AML-193 (cell line): ENCODE data around the gene ICE1.
"Not testable (repeated sequence)": the region's sequence is repeated elsewhere in the genome, so short reads cannot be mapped to it uniquely, and the experiment has no call there.

Experiments
- DNase-seq, 2 experiments: peaks; one replicate each; lab custom pipeline; 2025; lab: John Stamatoyannopoulos, UW

Gene ICE1

DNA sequence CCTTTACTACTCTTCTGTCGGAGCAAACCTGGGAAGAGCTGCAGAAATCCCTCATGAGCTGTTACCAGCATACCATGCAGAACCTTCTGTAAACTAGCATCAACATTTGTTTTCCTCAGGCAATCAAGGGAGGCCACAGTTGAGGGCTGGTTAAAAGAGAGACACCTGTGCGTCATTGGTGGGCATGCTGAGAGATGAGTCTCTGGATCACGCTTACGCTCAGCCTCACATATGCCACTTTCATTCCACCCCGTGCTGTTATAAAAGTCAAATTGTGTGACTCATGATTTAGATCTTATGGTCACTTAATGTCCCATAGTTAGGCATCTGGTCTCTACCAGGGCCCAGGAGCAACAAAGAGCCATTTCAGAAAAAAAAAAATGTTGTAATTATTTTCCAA, 18.1 kb upstream of the ICE1 start:
- DNase-seq: no peak

DNA sequence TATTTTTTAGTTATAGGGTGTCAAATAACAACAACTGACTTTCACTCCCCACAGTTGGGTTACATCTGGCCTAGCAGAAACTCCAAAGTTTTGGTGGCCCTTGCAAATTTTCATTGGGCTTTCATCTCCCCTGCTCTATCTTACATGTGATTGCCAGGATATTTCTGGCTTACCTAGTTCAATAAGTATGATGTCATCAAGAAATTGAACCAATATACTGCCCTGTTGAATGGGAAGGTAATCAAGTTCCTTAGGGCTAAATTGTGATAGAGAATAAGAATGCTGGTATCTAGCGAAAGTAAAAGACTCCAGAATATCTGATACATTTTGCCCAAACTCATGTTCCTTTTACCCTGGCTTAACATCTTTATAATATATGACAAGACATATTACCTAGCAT, 17.0 kb upstream of the ICE1 start:
- no peak for DNase-seq

DNA sequence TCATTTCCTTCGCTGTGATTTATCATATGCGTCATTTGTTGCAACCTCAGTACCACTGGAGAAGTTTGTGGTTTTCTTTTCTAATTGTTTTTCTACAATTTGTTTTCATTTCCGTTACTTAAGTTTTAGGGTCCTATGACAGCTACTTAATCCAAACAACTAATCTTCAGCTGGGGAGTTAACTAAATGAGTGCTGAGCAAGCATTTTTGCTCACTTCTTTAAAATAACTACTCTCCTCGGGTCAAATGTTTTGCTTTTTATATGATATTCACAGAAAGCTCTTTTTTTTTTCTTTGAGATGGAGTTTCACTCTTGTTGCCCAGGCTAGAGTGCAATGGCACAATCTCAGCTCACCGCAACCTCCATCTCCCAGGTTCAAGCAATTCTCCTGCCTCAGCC, 14.6 kb upstream of the ICE1 start:
- DNase-seq: no peak

GRCh38 chr5:5409151-5409810, 13.2 kb upstream of the ICE1 start:
- DNase-seq: no peak

DNA sequence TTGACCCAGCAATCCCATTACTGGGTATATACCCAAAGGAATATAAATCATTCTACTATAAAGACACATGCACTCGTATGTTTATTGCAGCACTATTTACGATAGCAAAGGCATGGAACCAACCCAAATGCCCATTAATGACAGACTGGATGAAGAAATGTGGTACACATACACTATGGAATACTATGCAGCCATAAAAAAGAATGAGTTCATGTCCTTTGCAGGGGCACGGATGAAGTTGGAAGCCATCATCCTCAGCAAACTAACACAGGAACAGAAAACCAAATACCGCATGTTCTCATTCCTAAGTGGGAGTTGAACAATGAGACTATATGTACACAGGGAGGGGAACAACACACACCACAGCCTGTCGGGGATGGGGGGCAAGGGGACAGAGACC, 8.6 kb upstream of the ICE1 start:
- not testable (repeated sequence) for DNase-seq

- no peak for DNase-seq
These were observed 7.5 kb upstream of the ICE1 start for GRCh38 chr5:5414999-5415398.

DNA sequence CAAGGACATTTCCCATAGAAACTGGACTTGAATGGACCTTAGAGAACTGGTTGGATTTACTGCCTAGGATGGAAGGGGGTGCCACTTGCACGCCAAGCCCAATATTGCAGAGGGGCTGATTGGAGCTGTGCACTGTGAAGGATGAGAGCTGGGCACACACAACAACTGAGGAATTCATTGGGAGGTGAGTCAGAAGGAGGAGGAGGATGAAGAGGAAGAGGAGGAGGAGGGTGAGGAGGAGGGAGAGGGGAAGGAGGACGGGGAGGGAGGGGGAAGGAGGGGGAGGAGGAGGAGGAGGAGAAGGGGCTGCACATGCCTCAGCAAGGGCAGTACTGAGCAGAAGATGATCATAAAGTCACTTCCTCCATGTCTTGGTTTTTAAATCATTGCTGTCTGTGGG, 5.7 kb upstream of the ICE1 start:
- DNase-seq: no peak

DNA sequence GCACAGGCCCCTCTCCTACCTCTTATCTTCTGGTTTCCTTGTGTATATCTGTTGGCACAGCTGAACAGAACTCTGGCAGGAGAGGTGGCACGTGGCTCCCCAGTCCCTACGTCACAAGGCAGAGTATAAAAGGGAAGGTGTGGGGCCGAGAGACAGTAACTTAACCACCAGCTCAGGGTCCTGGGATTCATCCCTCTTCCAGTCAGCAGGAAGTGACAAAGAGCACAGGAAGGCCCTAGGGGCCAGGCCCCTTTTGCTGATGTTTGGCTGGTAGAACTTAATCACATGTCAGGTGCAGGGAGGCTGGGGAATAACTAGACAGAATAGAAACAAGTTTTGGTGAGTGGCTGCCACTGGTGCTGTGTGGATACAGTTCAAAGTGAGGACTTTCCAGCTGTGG, 4.5 kb upstream of the ICE1 start:
- DNase-seq: no peak

GRCh38 chr5:5418764-5419163, 3.7 kb upstream of the ICE1 start:
- DNase-seq: no peak

DNA sequence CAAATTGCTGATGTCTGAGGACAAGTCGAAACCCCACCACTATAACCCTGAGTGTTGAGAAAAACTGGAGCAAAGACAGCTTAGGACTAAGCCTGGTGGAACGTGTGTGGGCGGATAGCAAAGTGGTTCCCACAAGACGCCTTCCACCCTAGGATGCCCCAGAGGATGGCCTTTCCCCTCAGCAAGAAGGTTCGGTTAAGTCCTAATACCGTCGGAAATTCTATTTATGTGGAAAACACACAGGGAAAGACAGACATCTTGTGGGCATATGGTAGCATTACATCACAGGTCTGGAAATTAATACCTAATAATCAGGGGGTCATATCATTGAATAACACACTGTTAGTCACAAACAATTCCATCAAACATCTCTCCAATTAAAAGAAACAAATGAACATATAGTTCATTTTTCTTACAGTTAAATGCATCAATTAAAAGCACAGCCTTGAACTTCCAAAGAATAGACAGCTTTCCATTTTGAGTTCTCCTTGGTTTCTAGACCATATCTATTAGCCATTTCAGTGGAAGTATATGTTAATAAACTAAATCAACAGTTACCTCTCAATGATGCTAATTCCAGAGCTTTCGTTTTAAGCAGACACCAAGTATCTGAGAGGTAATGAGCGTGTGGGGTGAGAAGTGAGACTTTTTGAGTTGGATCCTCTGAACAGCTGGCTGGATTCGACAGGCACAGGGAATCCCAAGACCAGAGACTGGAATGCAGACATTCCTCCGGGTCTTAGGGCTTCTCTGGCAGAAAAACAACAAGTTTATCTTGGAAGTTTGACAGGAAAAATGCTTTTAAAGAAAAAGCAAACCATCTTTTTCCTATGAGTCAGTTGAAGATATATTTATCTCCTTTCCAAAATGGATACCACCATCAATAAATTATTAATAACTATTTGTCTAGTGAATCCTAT, 2.9 kb upstream of the ICE1 start:
- DNase-seq: peak; percentile 3 to 28

DNA sequence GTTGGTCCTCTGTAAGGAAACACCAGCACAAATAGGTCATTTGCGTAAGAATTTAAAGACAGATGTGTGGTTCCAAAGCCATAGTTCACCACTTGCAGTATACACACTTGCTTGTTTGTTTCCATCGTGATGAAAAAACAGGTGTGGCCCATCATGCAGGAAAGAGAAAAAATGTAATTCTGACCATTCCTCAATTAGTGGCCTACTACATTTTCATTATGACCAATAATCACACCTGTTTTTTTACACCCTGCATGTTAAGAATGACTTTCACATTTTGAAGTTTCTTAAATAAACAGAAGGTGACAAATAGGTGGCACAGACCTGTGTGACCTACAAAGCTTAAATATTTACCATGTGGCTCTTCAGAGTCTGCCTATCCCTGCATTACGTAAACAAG, 2.2 kb upstream of the ICE1 start:
- DNase-seq: no peak

GRCh38 chr5:5421149-5421960, 1.1 kb upstream of the ICE1 start:
- peak in 1 of 2 experiments; percentile 15 for DNase-seq

- DNase-seq: no peak
These were observed 490 bp downstream of the ICE1 start for GRCh38 chr5:5422819-5423515.

DNA sequence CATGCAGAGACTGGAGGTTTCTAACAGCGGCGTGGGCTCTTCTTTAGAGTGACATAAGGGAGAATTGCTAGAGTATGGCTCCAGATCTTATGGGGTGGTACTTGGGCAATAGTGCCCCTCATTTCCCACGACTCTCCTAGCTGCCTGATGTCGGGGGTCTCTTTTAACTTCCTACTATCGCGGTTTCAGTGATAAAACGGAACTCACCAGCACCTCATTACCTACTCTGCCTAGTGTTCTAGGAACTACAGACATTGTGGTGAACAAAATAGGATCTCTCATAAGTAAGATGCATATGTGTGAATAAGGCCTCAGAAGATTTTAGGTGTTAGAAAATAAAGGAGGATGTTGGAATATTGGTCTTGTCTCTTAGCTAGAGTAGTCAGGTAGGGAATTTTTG, 1.1 kb downstream of the ICE1 start:
- peak; percentile 2 to 15 for DNase-seq

DNA sequence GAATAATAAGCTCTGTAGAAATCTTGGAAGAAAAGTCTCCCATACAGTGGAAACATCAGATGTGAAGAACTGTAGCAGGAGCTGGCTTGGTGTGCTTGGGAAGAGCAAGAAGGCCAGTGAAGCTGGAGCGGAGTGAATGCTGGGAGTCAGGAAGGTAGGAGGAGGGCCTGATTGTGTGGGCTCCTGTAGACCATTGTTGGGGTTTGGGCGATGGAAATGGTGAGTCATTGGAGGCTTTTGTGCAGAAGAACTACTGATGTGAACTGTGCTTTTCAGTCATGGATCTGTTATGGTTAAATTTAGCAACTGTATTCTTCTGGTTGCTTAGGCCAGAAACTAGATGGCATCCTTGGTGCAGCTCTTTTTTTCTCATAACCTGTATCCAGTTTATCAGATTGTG, 2.3 kb downstream of the ICE1 start:
- no peak for DNase-seq

GRCh38 chr5:5430136-5430535, 7.7 kb downstream of the ICE1 start:
- no peak for DNase-seq

DNA sequence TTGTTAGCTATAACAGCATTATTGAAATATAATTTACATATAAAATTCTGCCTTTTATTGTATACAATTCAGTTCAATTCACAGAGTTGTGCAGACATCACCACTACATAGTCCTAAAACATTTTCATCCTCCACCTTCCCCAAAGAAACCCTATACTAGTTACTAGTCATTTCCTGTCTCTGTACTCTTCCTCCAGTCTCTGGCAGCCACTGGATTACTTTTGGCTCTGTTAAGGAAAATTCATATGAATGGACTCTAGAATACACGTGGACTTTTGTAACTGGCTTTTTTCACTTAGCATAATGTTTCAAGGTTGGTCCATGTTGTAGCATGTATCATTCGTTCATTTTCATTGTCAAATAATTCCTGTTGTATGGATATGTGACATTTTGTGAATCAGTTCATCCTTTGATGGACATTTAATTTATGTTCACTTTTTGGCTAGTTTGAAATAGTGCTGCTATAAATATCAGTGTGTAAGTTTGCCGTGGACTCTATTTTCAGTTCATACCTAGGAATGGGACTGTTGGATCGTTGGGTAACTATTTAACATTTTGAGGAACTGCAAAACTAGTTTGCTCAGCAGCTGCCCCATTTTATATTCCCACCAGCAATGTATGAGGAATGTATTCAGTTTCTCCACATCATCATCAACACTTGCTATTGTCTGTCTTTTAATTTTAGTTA, 9.7 kb downstream of the ICE1 start:
- DNase-seq: no peak

DNA sequence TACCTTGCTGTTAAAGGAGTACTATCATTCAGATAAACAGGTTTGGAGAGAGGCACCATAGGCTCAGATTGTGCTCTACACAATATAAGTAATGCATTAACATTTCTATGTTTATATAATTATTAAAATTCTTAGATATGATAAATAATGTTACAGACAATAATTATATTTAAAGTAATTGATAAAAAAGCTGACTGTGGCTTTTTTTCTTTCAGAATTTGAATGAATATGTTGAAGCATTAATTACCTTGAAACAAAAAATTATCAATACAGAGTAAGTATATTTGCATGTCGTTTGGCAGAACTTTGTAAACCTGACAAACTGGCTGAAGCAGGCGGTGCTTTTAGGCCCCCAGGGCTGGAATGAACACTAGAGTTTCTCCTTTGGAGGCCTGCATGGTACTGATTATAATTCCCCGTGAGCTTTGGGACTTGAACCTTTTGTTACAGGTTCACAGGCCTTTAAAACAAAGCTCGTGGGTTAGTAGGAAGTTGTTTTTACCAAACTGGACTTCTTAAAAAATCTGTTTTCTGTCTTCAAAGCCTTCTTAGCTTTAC, 13.8 kb downstream of the ICE1 start:
- DNase-seq: no peak

DNA sequence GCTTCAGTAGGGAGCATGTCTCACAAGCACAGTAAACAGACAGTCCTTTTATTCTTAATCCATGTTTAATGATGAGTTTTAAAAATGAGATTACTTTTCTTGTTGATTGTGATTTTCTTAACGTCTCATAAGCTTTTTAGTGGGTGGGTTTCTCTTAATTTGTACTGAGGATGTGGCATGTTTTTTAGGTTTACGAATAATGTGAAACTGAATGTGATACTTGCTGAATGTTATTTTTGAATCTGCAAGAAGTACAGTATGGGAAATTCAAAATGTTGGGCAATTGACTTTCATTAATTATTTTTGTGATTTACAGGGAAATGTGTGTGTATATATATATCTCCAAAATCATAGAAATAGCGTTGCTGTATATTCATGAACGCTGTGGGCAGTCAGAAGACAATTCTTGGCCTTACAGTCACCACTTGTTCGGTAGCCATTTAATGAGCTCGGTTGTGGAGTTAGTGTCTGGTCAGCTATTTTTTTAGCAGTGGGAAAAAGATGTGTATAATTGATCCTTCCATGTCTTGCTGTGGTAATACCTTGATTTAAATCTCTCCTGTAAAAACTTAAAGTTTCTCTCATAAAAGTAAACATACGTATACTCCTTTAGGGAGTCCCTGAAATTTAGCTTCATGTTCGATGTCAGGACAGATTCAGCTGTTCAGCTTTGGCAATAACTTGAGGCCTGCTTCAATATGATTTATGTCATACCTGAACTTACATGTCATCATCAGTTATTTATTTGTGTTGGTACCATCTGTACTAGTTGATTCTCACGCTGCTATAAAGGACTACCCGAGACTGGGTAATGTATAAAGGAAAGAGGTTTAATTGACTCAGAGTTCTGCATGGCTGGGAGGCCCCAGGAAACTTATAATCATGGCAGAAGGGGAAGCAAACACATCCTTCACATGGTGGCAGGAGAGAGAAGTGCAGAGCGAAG, 15.0 kb downstream of the ICE1 start:
- no peak for DNase-seq

DNA sequence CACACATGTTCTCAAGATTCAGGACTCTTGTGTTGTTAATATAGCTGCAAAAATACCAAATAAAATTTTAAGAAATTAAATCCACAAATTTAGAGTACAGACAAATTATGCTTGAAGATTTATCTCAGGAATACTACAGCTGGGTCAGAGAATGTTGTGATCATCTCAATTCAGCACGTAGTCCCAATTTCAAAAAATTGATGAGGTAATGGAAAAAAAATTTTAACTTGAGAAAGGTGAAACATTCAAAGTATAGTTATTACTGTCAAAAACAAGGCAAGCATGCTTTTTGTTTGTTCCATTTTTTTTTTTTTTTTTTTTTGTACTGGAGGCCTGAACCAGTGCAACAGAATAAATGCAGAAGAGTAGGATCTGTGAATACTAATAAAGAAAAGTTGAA, 29.4 kb downstream of the ICE1 start:
- DNase-seq: no peak
